Right lung (tissue), 5 donors: Measurements from ENCODE around the gene THADA. TPM values are rescaled to one million over a fixed set of nuclear protein-coding genes. Genes with fewer than 3 reads are reported as not detected.

Source experiments
- DNase-seq, 2 donors: peaks; one replicate each; pipeline ENCODE4 v3.0.0-alpha.2; 2013
- polyA plus RNA-seq, 5 donors: library from polyadenylated mRNA; unstranded; fragments of 120-200 nt; gene quantifications; one replicate each; pipeline versions ENCODE4 v1.2.1 to v1.2.3, GENCODE V29; 2013; ENCODE audit warnings: inconsistent platforms in 1 of 5, low replicate concordance in 1 of 5; ENCODE audit not compliant: insufficient read length in 5 of 5, insufficient read depth in 1 of 5

Gene THADA
- polyA plus RNA-seq, 5 donors = 33.8 to 42.1 (median 36.6) TPM

DNA sequence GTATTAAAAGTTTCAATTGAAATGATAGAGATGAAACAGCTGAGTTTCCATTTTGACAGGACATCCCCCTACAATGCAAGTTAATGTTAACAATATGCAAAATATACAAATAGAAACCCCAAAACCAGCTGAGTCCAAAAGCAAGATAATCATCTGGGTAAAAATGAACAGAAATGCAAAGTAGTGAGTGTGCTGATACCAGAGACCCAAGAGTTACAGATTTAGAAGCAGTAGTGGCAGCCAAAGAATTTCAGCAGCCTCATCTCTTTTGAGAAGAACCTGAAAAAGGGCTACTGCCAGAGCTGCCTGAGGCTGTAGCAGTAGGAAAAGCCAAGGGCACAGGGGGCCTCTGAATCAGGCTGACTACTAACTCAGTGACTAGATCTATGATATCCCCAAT lies 82.6 kb downstream of the THADA start:
- DNase-seq = no peak

DNA sequence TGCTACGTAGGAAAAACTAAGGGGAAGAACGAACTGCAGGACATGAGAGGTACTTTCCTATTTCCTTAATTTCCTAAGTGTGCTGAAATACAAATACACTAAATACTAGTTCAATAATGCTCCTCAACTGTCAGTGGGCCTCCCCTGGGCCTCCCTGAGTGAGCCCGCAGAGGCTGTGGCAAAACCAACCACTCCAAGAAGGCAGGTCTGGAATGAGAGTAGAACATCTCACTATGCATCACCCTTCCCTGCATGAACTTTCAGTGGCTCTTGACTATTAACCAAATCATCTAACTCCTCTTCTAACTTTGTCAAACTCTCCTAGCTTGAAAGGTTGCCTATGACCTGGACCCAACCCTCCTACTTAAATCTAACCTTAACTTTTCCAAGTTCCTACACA lies 84.6 kb downstream of the THADA start:
- no peak for DNase-seq

DNA sequence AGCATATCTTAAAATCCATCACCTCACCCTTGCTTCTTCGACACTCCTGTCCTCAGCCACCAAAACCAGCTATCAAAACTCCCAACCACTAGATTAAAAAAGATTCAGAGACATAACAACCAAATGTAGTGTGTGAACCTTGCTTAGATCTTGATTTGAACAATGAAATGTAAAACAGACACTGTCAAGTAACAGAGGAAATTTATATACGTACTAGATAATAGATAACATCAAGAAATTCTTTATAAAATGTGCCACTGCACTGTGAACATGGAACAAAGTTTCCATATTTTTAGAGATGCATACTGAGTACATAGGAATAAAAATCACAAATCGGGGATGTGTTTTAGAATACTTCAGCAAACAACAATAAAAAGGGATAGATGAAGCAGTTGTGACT lies 86.0 kb downstream of the THADA start:
- DNase-seq = no peak

DNA sequence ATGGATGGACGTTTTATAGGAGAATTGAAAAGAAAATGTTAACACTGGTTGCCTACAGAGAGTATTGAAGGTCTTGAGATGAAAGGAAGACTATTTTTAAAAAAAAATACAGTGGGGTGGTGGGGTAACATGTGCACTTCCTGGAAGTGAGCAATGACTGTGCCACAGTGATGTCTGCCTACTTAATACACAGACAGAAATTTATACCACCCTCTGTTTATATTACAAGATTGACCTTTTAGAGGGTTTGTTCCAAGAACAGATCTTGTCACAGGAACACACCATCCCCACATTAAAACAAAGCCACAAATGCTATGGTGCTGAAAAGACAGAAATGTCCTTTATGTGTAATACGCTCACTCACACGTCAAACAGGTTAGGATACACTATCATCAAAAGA lies 87.6 kb downstream of the THADA start:
- DNase-seq = no peak

DNA sequence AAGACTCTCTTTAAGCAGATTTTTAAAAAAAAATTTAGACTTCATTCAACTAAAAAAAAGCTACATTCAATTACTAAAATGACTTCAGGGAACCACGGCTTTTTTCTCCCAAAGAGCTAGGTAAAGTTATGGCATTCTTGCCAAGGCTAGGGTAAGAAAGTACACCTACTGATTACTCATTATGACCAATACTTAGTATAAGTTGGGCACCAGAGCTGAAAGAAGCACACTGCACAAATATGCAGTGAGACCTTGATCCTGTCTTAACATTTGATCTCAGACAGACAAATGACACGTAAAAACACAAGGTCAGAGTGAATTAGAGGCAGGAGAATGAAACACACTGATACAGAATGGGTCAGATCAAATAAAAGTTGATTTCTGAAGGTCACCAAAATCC lies 88.7 kb downstream of the THADA start:
- DNase-seq = no peak

DNA sequence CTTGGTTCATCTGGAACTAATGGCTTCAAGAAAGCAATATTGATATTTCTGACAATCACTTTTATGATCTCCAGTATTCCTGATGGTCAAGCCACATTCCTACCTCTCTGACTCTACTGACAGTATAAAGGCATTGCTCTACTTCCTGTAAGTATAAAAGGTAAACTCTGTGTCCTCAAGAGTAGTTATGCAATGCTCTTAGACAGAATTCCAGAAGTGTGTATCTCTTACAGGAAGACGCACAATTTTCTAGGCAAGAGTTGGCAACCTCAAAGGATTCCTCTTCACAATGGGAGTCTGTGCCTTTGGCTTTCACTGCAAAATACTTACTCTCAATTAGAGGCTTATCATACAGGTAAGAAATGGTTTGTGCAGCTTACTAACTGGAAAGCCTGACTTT lies 100.1 kb downstream of the THADA start:
- DNase-seq = no peak

DNA sequence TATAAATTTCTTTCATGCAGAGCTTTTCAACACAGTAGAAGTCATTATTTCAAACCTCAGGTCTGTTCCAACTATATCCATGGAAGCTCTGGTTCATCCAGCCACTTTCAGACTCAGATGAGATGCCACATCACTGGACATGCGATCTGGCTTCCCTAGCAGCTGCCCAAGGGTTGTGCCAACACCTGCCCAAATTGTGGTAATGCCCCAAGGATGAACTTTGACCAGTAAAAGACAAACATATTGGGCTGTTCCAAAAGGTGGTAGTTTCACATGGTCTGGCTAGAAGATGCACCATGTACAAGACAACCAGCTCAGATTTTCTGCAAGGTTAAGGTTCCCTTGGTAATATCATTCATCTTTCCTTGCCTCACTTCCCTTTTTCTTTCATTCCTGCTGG lies 101.9 kb downstream of the THADA start:
- DNase-seq = no peak

DNA sequence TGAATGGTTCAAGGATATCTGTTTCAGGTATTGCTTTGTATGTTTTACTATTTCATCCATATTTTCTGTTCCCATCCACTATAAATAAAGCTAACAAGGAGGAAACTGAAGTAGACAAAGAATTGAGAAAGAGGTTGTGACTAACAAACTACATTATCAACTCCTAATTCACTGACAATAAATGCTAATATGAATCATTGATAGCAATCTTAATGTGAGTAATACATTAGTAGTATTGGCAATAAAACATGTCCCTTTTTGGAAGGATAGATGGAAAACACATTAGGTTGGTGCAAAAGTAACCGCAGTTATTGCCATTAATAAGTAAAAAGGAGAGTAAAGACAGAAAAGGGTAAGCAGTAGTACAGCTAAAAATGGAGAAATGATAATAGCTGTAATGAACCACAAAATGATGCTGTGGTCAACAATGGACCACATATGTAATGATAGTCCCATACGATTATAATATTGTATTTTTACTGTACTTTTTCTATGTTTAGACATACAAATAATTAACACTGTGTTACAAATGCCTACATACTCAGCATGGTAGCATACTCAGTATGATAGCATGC lies 104.7 kb downstream of the THADA start:
- DNase-seq = no peak

DNA sequence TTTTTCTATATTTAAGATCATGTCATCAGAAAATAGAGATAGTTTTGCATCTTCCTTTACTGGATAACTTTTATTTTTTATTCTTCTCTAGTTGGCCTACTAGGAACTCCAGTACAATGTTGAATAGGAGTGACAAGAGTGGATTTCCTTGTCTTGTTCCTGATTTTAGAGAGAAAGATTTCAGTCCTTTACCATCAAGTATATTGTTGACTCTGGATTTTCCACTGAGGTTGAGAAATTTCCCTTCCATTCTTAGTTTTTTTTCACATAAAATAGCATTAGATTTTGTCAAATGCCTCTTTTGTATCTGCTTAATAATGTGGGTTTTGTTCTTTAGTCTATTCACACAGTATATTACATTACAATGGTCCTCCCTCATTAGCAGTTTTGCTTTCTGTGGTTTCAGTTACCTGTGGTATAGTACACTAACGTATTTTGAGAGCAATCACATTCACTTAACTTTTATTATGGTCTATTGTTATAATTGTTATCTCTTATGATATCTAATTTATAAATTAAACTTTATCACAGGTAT lies 105.5 kb downstream of the THADA start:
- no peak for DNase-seq

DNA sequence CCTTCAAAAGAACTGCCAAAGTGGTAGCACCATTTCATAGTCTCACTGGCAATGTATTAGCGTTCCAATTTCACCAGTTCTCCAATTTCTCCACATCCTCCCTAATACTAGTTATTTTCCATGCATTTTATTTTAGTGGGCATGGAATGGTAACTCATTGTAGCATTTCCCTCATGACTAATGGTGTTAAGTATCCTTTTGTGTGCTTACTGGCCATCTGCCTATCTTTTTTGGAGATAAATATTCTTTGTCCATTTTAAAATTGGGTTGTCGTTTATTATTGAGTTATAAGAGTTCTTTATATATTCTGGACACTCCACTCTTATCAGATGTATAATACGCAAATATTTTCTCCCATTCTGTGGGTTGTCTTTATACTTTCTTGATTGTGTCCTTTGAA lies 107.1 kb downstream of the THADA start:
- DNase-seq = no peak

DNA sequence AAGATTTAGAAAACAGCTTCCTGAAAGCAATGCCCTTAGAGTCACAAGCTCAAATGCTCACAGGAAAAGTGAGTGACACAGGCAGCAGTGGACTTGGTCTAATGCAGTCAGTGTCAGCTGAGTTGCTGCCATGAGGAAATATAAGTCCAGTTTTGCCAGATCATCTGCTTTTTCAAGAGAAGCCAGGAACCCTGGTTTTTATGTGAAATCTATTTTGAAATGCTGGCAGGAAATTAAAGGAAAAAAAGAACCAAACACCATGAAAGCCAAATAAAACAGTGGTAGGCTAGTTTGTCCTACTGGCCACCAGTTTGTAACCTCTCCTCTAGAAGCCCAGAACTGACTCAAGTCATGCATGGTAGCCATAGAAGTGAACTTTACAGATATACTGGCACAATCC lies 109.2 kb downstream of the THADA start:
- DNase-seq = no peak

DNA sequence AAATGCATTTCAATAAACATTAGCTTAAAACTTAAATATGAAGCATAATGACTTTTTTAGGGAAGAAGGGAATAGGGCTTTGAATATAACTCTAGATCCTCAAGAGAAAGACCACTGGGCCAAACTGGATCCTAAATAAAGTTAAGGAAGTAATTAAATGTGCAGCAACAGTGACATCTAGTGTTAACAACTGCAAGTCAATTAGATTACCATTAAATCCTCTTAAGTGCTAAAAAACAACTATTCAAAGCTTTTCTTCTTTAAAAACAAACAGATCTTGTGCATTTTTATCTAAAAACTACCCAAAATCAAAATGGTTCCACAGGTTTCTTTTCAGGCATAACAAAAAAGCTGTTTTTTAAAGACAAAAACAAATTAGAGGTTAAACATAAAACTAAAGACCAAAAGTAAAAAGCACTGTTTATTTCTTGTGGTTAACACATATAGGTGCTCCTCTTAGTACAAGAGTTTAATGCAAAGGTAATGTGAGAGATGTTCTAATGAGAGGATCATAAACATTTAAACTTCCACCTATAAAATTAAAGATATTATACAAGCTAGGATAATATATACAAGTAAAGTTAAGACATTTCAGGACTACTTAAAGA lies 111.4 kb downstream of the THADA start:
- peak; percentile 73 to 78 for DNase-seq

DNA sequence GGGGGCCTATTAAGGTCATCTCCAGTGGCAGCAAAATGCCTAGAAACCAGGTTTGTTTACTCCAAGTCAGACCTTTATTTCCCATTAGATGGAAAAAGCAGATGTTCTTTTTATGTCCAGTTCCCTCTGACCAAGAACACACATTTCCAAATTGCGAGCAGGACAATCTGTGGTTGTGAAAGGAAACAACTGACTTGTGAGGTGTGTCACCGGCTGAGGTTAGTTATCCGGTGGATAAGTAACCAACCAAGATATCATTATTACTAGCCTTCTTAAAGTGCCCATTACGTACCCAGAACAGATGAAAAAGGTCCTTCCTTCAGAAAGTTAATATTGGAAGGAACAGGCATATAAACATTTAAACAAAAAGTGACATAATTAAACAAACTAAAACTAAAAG lies 112.9 kb downstream of the THADA start:
- no peak for DNase-seq

DNA sequence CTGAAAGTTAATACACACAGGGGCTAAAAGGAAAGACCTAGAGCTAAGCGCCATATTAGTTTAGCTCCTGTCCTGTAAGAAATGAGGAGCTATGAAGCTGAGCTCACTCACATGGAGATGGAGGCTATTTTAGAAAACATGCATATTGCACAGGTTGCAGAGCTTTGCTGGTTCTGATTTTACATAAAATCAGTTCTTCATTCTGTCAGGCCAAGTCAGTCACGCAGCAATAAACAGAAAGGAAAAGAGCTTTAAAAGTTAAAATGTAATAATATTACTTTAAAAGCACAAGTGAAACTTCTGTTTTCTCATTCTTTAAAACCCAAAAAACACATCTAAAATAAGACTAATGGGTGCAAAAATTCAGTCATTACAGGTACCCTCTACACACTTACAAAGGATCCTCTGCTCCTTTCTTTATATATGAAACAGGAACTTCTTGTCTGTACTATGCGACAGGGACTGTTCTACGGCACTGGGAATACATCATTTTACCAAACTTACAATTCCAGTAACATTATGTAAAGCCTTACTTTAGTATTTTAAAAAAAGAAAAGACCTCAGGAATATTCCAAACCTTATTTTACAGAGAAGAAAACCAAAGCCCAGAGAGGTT lies 113.8 kb downstream of the THADA start:
- no peak for DNase-seq

DNA sequence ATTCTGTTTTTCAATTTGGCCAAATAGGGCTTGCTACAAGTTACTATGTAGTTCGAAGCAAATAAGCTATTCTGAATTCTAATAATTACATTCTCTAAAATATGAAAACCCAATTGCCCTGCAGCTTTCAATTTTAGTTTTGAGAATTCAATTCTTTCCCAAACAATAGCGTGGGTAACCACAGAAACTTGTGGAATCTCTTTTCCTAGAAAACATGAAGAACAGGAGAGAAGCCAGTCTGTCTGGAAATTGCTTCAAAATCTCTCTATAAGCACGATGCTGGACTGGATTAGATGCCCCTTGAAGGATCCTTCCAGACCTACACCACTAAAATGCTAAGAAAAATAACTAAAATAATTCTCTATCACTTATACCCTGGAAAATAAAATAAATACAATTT lies 115.0 kb downstream of the THADA start:
- DNase-seq = no peak

DNA sequence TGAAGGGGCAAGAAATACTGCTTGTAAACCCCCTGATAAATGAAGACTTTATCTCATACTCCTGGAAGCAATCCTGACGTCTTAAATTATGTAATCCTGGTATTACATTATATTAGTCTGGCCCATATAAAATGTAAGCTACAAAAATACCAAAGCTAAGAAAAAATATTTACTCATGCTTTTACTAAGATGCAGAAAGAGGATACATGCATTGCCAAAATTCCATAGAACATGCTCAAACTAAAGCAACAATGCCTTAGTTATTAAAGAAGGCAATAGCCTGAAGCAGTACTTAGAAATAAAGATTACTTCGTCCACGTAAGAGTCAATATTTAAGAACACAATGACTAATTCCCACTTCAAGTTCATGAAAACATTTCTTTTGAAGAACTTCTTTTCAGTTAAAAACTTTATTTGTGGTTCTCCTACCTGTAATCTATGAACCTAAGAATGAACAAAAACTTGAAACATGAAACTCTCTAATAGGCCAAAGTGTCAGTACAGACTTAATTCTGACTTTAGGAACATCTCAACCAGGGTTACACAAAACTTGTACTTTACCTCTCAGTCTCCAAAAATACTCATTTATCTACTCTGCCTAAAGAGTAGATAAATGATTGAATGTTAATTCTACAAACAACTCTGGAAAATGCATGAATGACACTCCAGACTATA lies 117.3 kb downstream of the THADA start:
- no peak for DNase-seq

DNA sequence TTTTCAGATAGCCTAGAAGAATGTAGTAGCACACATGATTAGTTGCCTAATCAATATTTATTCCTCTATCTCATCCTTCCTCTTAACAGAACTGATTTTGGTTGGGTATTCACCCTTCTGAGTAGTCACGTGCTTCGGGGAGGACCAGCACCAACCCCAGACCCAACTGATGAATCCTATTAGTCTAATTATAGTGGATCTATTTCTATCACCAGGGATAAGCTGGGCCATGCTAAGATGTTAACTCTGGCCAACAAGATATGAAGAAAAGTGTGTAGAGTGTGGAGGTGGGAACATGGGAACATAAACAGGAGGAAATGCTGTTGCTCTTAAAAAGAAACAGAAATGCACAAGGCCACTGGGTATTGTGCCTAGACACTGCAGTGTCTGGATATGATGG lies 119.9 kb downstream of the THADA start:
- DNase-seq = no peak

DNA sequence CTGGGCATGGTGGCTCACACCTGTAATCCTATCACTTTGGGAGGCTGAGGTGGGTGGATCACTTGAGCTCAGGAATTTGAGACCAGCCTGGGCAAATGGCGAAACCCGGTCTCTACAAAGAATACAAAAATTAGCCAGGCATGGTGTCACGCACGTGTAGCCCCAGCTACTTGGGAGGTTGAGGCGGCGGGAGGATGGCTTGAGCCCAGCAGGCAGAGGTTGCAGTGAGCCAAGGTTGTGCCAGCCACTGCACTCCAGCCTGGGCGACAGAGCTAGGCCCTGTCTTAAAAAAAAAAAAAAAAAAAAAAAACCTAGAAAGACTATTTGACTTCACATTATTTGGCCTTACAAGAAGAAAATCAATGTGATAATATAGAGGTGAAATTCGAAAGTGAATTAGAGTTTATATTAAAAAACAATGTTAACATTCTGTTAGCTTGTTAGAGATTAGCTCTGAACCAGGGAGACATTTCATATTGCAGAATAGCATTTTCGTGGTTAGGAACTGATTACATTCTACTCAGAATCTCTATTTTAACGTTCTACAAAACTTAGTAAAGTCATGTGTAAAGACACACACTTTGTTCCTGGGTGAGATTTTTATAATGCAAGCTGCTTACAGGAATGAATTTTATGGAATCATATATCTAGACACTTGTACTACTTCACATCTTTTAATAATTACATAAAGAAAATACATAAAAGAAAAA lies 120.5 kb downstream of the THADA start:
- no peak for DNase-seq

DNA sequence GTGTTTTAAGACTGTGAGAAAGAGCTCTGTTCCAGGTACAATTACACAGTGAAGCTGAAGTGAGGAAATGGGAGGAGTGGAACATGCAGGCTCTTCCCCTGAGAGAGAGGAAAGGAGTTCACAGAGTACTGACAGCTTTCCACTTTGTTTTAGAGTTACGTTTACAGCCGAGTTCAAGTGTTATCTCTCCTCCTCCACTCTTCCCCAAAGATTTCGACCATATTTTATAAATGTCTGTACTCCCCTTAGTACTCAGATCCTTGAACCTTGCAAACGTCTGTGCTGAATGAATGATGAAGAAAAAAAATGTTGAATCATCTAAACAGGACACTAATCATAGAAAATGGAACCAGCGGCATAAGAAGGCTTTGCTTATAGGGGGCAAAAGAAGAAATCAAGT lies 121.6 kb downstream of the THADA start:
- no peak for DNase-seq

DNA sequence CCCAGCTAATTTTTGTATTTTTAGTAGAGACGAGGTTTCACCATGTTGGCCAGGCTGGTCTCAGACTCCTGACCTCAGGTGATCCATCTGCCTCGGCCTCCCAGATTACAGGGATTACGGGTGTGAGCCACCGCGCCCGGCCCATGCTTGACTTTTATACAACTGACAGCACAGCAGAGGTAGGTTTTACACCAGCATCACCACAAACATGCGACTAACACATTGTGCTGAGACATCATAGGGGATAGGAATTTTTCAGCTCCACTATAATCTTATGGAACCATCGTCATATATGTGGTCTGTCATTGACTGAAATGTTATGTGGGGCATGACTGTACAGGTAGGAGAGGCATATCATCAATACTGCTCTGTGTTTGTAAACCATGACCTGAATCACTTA lies 122.1 kb downstream of the THADA start:
- no peak for DNase-seq

DNA sequence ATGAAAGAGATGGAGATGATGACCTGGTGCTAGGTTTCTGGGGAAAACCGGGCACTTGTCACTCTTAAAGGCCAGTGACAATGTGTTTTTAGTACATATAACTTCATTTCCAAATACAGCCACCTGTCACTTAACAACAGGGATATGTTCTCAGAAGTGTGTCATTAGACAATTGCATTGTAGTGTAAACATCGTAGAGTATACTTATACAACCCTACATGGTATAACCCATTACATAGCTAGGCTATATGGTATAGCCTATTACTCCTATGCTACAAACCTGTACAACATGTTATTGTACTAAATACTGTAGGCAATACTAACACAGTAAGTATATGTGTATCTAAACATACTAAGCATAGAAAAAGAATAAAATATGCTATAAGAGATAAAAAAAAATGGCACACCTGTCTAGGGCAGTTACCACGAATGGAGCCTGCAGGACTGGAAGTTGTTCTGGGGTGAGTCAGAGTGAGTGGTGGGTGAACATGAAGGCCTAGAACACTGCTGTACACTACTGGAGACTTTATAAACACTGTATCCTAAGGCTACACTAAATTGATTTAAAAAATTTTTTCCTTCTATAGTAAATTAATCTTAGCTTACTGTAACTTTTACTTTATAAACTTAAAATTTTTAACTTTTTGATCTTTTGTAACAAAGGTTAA lies 123.2 kb downstream of the THADA start:
- DNase-seq = no peak

DNA sequence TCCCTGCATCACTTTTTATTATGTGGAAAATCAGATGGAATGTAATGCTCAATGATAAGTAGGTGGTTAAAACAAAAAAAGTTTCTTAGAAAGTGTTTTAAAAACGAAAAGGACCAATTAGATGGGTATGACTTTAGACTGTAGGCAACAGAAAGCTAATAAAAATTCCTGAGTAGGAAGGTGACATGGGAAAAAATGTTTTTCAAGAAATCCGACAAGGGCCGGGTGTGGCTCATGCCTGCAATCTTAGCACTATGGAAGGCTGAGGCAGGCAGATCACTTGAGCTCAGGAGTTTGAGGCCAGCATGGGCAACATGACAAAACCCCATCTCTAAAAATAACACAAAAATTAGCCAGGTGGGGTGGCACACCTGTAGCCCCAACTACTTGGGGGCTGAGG lies 126.1 kb downstream of the THADA start:
- DNase-seq = no peak
